Activated T-helper 1 cell treated with anti-CD3 and anti-CD28 coated beads, Interleukin-2, amount 50 U/mL, for 16 hours (primary cell): Measurements from ENCODE around the gene FARP2.
"Not testable (repeated sequence)": the region's sequence is repeated elsewhere in the genome, so short reads cannot be mapped to it uniquely, and the experiment has no call there.

Experiments
- DNase-seq, 2 donors: peaks; one replicate each; pipeline ENCODE4 v3.0.0-alpha.2; 2020; ENCODE audit warnings: low read depth in 1 of 2, low spot score in 1 of 2

The FARP2 gene

DNA sequence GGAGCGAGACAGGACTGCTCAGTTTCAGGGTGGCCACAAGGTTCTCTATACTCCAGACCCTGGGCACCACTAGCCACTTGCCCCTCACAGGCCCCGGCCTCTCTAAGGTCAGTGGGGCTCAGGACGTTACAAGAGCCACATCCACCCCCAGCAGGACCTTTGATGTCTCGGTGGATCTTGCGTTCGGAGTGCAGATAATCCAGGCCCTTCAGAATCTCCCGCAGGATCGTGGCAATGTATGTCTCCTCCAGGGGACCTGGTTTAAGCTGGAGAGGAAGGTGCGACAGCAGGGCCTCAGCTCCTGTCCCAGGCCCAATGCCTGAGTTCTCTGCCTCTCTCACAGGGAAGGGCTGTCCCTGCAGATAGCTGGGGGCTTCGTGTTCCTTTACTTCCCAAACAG is 143.9 kb downstream of the FARP2 start:
- DNase-seq, result no peak

DNA sequence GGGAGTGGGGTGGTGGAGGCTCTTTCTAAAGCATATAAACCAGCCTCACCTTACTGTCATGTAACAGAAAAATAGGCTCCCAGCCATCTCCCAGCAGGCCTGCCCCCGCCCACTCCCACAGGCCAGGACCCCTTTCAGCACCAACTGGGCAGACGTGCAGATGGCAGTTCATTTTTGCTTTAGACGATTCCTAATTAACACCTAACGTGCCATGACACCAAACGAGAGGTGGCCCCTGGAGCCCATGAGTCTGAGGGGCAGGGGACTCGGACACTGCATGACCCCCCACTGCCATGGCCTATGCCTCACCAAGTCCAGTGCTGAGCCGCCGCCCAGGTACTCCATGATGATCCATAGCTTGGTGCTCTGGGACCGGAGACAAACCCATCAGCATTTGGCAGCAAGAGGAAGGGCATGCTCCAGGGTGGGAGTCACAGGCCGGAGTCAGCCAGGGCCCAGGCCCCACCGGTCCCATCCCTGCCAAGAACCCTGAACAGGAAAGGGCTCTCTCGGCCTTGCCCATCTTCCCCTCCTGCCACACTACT is 144.4 kb downstream of the FARP2 start:
- no peak for DNase-seq

DNA sequence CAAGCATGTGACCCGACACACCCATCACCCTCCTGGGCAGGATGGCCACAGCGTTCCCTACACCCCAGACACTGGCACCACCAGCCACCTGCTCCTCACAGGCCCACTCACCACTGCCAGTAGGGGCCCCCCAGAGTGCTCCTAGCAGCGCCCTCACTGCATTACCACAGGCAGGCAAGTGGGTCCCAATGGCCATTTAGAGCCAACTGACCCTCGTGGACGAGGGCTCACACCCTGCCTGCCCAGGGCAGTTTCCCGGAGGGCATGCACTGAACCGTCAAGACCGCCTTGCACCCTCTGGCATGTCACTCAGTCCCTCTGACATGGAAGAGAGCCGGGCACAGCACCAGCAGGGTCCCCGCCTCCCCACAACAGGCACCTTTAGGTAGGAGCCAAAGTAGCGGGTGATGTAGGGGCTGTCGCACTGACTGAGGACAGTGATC is 145.0 kb downstream of the FARP2 start:
- DNase-seq, result no peak

DNA sequence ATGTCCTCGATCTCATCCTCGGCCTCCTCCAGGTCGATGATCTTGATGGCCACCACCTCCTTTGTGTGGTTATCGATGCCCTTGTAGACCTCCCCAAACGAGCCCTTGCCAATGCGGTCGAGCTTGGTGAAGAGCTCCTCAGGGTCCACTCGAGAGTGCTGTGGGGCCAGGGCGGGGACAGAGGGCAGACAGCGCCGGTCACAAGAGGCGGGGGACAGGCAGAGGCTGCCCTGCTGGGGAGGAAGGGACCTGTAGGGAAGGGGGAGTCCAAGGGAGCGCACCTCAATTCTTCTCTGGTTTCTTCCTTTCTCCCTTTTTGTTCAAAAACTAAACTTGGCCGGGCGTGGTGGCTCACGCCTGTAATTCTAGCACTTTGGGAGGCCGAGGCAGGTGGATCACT is 145.5 kb downstream of the FARP2 start:
- no peak for DNase-seq

DNA sequence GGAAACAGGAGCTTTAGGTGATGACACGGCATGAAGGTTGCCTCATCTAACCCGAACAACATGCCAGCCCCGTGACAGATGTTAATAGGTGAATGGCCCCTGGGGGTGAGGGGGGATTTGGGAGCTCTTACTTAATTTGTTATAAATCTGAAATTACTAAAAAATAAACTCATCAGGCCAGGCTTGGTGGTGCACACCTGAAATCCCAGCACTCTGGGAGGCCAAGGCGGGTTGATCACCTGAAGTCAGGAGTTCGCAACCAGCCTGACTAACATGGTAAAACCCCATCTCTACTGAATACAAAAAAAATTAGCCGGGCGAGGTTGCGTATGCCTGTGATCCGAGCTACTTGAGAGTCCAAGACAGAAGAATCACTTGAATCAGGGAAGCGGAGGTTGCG is 146.2 kb downstream of the FARP2 start:
- no peak for DNase-seq

DNA sequence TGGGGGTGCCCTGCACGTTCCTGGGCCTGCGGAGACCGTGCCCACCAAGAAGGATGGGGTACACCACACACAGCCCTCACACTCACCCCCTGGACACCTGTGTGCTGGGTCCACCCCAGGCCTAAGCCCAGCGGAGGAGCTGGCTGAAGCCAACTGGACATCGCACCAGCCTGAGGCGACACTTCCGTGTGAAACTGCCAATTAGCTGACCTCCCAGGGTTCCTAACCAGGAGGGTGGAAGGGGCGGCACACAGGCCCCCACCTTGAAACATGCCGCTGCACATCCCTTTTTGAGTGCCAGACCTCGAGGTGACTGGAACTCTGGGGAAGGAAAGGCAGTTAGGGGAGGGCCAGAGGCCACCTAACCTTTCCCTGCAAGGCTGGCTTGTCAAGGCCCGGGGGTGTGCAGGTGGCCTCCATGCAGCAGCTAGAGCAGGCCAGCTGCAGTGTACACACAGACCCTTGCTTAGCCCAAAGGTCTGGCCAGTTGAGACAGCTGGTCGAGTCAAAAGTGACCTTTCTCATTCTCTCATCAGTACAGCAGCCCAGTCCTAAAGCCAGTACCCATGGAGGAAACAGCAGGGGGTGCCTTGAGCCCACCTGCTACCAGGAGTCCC is 147.8 kb downstream of the FARP2 start:
- no peak for DNase-seq

DNA sequence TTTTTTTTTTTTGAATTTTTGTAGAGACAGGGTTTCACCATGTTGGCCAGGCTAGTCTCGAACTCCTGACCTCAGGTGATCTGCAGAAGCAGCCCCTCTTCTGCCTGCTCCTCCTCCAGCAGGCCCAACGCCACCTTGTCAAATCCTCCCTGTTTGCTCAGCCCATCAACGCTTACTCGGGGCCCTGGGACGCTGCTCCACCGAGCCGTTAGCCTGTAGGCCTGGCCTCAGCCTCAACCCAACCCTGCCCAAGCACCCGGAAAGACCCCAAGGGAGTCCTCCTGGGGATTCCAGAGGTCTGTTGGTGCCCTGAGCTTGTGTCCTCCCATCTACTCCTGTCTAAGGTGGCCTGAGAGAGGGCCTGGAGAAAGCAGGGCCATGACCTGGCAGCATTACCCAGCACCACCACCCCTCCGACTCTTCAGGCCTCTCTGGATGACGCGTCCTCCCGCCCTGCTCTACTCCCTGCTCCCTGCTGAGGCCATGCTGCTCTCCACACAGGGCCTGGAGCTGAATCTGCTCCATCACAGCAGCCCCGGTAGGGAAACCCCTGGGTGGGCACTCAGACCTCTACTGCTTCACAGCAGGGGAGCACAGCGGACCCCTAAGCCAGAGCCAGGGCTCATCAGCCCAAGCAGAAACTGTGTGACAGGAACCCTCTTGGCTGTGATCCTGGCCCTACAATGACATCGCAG is 149.1 kb downstream of the FARP2 start:
- DNase-seq, result no peak

DNA sequence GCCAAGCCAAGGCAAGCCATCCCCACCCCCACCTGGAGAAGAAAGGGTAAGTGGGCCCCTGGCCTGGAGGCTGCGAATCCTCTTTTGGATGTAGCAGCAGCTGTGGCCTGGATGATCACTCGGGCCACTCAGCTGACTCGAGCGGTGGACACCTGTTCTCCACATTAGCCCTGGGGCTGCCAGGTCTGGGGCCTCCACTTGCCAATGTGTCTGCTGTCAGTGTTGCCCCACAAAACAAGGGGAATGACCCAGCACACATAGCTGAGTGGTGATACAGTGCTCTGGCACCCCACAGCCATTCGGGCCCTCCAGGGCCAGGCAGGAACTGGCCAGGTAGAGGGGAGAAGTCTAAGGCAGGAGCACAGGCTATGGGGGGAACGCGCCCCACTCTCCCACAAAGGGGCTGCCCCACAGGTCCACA is 149.7 kb downstream of the FARP2 start:
- DNase-seq, result no peak

DNA sequence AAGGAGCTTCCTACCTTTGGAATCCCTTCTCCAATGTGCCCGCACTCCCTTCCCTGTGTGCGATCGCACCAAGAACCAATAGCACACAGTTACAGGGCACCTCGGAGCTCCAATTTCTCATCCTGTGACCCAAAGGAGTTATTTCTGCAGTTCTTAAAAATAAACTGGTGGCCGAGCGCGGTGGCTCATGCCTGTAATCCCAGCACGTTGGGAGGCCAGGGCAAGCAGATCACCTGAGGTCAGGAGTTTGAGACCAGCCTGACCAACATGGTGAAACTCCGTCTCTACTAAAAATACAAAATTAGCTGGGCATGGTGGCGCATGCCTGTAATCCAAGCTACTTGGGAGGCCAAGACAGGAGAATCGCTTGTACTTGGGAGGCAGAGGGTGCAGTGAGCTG is 150.2 kb downstream of the FARP2 start:
- not testable (repeated sequence) for DNase-seq

DNA sequence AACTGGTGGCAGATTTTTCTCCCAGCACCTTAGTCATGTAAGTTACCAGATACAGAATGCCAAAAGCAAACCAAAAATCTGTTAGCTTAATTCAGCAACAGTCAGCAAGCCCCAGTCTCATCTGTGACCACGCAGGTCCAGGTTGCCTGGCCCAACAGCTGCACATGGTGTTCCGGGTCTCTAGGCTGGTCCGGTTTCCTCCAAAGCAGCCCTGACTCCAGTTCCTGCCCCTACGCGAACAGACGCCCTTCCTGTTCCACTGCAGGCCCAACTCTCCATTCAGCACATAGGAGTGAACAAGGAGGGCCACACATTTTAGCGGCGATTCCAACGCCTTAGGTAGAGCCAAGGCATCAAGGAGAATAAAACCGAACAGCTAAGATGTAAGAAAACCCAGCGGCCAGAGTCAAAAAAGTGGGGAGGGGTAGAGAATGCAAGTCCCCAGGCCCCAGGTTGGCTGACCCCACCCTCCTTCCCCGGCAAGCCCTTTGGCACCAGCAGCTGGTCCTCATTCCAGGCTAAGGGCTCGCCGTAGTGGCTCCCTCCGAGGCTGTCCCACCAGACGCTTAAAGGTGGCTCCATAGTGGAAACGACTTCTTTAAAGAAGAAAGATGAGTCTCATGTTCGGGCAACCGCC is 150.8 kb downstream of the FARP2 start:
- DNase-seq, result no peak

DNA sequence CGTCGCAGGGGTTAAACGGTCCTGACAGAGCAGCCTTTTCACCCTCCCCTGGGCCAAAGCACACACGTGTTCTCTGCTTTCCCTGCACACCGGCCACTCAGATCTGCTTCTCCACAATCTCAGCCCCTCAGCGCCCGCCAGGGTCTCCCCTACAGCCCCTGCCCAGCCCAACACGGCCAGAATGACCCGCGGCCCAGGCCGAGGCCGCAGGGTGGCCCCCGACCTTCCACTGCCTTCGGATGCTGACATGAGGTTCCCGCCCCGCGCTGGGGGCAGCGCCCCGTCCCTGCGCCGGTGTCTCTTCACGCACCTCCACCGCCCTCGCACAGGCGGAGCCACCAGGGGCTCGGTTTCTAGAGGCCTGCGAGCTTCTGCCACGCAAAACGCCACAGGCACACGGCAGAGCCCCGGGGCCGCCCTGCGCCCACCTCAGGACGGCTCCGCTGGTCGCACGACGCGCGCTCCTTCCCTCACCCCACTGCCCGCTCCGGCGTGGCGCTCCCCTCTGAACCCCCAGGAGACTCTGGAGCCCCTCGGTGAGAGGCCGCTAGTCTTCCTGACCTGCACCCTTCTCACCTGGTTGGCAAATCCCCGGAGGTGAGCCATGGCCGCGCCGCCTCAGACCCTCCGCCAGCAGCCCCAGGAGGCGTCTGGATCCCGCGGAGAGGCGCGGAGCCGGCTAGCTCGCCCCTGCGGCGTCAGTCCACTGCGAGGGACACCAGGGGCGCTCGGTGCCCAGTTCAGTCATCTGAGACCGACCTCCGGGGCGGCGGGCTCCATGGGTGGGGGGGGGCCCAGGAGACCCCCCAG is 151.6 kb downstream of the FARP2 start:
- DNase-seq, result peak in 1 of 2 donors; percentile 16

DNA sequence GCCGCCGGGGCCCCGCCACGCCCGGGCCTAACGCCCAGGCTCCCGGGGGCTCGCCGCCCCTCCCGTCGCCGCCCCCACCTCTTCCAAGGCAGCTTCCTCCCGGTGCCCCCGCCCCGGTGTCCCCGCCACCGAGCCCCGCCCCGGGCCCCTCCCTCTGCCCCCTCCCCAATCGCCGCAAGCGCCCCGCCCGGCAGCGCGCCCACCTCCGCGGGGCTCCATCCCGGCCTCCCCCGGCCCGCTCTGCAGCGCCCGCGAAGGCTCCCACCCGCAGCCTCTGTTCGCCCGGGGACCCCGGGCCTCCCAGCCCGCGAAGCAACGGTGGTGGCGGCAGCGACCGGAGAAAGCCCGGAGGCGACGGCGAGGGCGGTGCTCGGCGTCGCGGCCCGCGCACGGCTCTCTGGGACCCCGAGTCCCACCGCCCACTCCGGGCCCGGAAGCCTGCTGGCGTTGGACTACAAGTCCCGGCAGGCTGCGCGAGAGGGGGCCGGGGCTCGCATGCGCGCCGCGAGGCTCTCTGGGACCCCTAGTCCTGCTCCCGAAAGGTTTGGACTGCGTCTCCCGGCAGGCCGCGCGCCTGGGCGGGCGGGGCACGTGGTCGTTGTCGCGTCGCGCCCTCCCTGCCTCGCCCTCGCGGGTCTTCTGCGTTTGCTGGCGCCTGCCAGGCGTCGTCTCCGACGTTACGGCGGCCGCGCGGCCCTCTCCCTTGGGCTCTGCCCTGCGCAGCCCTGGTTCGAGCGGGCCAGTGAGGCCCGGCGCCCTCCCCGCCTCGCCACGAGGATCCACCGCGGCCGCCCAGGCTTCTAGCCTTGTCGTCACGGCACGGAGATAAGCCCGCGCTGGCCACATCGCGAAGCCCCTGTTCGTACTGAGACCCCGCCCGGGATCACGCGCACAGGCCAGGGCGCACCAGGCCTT is 152.4 kb downstream of the FARP2 start, which contains the start of gene STK25:
Gene STK25 (minus strand): TSS at position 345 of the 915 bp plus-strand sequence. CDS start 549 bp downstream, outside the sequence.
- peak; percentile 94 to 95 for DNase-seq

DNA sequence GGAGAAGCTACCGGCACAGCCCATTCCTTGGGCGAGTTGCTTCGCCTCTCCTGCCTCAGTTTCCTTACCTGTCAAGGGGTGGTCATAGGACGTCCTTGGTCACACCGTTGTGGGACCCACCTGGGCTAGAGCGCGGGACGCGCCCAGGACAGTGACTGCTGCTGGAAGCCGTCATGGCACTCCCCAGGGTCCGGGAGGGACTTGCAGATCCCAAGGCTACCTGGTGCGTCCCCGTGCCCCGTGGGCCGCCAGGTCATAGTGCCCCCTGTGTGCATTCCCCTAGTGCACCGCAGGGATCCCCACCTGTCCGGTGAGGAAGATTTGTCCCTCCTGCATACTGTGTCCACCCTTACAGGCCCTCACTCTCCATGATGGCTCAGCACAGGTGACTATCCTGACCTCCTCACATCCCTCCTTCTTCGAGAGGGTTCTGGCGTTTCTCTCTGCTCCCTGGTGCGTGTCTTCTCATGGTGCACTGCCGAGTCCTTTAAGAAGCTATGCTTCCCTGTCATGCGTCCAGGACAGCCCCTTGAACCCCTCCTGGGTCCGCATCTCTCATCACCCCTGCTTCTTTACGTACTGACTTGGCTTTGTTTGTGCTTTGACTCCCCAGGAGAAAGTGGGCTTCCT is 153.2 kb downstream of the FARP2 start:
- DNase-seq, result no peak

DNA sequence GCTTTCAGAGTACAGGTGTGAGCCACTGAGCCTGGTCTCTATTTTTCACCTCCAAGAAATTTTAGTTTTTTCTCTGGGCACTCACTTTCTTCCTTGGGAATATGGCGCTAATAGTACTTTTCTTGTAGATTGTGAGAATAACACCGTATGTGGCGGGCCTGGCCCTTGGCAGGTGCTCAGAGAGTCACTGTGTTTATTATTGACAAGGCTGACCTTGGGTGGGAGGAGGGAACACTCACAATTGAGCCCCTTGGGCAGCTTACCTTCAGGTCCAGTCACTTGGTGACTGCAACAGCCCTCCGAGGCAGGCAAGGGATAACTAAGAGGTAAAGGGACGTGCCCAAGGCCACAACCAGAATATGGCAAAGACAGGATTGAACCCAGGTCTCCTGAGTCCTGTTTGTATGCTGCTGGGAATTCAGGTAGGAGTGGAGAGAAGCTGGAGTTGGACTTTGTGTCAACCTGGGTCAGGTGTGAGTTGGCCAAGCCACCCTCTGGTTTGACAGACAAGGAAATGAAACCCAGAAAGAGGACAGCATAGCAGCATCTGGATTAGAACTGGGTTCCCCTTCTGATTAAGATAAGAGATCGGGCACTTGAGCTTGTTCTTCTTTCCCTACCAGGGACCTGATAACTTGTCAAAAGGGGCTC is 155.1 kb downstream of the FARP2 start:
- no peak for DNase-seq

DNA sequence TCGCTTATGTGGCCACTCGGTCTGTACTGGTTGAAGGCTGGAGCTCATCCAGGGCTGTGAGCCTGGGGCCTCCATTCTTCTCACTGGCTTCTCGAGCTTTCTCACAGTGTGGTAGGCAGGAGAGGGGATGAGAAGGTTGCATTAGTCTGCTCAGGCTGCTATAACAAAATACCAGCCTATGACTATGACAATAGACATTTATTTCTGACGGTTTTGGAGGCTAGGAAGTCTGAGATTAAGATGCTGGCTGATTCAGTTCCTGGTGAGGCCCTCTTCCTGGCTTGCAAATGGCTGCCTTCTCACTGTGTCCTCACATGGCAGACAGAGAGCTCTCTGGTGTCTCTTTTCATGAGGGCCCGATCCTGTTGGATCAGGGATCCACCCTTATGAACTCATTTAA is 158.5 kb downstream of the FARP2 start:
- DNase-seq, result no peak

DNA sequence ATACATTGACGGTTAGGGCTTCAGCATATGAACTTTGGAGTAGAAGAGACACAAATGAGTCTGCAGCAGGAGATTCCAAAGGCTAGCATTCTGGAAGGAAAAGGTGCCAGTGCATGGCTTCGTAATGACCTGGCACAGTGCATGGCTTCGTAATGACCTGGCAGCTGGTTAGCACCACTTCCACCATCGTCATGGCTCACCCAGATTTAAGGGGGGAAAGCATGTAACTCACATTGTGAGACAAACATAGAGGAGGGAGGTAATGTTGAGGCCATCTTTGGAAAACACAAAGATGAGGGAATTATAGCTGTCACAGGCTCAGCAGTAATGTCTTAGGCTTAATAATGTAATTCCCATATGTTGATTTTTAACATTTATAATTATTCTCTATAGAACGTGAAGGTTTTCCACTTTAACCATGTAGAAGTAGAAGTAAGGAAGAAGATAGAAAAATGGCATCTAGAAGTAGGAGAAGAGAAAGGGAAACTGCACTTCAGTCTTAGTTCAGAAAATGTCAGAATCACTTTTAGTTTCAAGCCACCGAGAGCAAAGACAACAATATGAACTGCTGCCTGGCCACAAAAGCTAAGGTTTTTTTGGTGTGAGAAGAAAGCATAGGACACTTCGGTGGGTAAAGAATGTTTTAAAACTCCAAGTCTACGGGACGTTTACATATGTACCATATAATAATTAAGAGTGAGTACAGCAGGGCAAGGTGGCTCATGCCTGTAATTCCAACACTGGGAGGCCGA is 159.1 kb downstream of the FARP2 start:
- no peak for DNase-seq

DNA sequence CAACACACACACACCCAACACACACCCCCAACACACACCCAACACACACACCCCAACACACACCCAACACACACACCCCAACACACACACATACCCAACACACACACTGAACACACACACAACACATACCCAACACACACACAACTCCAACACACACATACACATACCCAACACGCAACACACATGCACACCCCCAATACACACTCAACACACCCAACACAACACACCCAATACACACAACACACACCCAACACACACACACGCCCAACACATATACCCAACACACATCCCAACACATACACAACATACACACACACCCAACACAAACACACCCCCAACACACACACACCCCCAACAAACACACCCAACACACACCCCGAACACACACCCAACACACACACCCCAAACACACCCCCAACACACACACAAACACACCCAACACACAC is 160.5 kb downstream of the FARP2 start:
- no peak for DNase-seq

DNA sequence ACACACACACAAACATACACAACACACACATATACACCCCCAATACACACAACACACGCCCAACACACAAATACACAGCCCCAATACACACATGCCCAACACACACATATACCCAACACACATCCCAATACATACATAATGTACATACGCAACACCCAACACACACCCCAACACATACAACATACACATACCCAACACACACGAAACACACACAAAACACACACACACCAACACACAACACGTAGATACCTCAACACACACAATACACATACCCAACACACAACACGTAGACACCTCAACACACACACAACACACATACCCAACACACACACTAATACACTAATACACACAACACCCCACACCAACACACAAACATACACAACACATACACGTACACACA is 161.2 kb downstream of the FARP2 start:
- no peak for DNase-seq
